Amygdala (tissue), 56 donors: ENCODE measurements around the gene ADAMTS17.
A peak's percentile ranks its signal among the peaks of the same experiment; 100 is the strongest.

Experiments used
- DNase-seq, 56 donors: peaks; one replicate each; lab custom pipeline; 2025; lab: John Stamatoyannopoulos, UW

The ADAMTS17 gene

GRCh38 chr15:100341750-100342560 lies at the start of gene ADAMTS17:
TSS of gene ADAMTS17 (minus strand) at chr15:100341975. CDS start at chr15:100341899, 76 bp downstream.
- peak; percentile 60 to 97 (median 91) for DNase-seq

DNA sequence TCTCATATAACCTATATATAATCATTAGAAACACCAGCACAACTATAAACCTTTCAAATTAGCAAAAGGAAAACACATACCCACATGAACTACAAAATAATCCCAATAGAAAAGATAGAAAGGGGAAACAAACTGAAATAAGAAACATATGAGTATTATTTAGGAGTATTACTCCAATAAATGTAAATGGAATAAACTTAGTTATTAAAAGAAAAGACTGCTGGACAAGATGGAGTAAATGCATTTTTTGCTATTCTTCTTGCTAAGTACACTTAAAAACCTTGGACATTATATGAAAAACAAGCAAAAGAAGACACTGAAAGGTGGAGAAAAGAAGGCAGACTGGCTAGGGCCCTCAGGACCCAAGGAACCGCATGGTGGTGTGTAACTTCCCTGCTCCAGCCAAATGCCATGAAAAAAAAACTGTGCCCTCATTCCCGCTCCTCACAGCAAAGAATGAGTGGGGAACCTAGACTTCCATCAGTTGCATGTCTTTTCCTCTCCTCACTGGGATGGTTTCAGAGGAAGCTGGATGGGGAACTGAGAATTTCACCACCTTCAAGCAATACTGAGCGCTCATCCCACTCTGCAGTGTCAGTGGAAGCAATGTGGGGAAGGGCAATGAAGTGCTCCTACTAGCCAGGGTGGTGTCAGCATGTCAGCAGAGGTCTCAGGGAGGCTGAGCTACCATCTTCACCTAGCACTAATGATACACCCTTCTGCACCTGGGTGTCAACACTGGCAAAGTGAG lies 43.7 kb upstream of the ADAMTS17 start:
- no peak for DNase-seq

- DNase-seq = no peak
Measured at GRCh38 chr15:100384108-100384410, 42.3 kb upstream of the ADAMTS17 start.

DNA sequence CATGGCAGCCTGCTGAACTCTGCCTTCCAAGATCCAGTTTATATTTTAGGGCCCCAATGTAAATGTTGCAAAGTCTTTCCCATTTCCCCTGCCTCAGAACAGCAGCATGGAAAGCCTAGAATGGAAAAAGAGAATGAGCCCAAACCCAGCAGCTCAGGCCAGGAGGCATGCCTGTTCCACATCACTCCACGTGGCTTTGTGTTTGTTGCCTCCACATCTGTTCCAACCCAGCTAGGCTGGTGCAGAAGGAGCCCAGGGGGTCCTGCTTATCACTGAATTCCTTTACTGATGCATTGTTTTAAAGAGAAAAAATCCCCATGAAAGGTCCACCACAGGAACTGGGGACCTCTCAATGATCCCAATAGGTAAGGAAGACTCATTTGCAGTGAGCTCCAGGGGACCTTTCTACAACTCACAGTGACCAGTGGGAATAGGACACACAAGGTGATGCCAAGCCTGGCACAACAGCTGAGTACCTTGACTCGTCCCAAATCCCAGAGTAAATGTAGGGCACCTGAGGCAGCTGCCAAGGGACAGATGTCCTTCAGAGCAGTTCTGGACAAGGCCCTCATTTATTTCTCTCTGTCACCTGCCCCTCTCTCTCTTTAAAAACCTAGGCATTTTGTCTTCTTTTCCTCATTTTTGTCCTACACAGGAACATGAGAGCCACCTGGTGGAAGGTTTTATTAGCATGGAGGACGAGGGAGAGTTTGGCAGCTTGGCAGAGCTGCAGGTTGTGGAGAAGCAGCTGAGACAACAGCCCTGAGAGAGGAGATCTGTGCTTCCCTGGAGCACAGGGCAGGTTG lies 41.7 kb upstream of the ADAMTS17 start:
- peak in 6 of 56 donors; percentile 1 to 35 (median 4) for DNase-seq

DNA sequence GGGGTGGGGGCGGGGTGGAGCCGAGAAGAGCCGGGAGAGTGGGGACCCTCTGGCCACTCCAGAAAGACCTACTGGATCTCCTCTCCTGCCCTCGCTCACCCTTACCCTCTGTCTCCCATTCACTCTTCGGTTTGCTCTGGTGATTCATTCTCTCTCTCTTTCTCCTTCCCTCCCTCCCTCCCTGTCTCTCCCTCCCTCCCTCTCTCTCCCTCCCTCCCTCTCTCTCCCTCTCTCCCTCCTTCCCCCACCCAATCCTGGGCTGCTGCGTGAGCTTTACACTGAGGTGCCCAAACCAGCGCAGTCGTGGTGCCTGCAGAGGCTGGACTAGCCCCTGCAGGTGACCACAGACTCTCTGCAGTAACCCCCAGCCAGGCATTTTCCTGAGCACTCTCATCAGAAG lies 32.2 kb upstream of the ADAMTS17 start:
- DNase-seq = no peak

GRCh38 chr15:100373120-100373896 lies 31.5 kb upstream of the ADAMTS17 start:
- no peak for DNase-seq

- DNase-seq = no peak
Measured at GRCh38 chr15:100372739-100373119, 31.0 kb upstream of the ADAMTS17 start.

GRCh38 chr15:100355342-100355741 lies 13.6 kb upstream of the ADAMTS17 start:
- DNase-seq = no peak

GRCh38 chr15:100353449-100353848 lies 11.7 kb upstream of the ADAMTS17 start:
- no peak for DNase-seq

- DNase-seq = no peak
Measured at GRCh38 chr15:100350434-100351226, 8.9 kb upstream of the ADAMTS17 start.

DNA sequence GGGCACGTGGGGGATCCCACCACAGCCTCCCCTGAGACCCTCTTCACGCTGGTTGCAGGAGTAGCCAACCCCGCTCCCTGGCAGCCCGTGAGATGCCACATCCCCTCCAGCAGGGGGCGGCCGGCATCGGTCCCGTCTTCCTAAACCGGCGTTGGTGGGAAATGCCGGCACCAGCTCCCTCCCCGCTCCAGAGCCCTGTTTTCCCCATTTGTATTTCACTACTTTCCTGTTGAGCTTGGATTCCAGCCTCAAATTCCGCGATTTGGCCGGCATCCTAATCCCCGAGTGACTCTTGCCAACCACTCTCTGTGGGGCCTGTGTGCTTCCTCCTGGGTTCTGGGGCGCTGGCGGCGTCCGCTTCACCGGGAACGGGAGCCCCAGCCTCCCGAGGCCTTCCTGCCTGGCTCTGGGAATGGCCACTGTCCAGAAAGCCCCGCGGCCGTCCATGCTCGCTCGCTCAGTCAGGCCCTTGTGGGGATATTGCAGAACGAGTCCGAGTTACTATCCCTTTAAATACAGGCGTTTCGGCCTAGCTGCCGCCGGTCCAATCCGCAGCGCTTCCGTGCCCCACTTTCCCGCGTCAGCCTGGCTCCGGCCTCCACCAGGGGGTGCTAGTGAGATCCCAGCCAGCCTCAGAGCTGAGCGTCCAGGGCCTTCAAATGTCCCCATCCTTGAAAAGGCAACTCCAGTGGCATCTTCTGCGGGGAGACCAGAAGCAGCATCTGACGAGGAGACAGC lies 8.1 kb upstream of the ADAMTS17 start:
- peak; percentile 63 to 96 (median 88) for DNase-seq

- DNase-seq = no peak
Measured at GRCh38 chr15:100349321-100349695, 7.5 kb upstream of the ADAMTS17 start.

DNA sequence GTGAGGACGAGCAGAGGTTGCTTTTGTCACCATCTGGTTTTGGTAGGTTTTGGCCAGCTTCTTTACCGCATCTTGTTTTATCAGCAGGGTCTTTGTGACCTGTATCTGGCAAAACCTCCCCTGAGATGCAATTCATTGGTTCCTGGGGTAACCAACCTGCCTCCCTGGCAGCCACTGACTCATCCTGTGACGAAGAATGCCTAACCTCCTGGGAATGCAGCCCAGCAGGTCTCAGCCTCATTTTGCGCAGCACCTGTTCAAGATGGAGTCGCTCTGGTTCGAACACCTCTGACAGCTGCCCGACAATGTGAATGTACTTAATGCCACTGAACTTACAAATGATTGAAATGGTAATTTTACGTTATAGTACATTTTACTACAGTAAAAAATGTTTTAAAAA lies 6.8 kb upstream of the ADAMTS17 start:
- no peak for DNase-seq

DNA sequence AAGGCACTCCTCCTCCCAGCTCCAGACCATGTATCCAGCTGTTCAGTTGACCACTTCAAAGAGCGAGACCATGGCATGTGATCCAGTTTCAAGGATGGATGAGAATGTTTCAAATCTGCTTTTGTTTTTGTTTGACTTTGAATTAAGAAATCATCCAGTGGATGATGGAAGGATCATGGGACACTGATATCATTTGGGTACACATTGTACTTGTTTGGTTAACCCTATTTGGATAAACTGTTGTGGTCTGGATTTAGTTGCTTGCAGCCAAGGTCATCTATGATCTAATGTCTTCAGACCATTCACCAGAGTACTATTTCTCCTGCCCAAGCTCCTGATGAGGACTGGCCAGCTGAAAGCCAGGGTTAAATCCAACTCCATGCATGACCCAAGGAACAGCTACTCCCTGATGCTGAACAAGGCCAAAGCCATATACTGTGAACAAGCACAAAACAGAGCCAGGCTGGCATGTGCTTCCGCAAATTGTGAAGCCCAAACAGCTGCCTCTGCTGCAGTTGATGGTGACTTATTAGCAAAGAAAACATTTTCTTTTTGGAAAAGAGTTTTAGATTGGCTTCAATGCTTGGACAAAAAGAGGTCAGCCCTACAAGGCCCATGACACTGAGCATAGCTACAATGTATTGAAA lies 5.2 kb upstream of the ADAMTS17 start:
- no peak for DNase-seq

DNA sequence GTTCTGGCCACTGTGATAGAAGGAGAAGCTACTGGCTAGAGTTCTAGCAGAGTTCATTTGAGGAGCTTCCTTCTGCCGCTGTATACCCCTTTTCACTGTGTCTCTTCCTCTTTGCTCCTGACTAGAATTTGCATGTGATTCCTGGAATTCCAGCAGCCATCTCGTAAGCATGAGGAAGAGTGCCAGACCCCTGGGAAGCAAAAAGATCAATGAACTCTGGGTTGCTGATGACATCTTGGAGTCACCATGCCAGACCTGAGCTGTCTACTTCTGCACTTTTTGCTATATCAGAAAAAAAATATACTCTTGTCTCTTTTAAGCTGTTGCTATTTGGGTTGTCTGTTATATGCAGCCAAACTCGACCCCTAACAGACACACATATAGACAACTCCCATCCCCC lies 3.7 kb upstream of the ADAMTS17 start:
- no peak for DNase-seq

- no peak for DNase-seq
Measured at GRCh38 chr15:100343251-100343650, 1.5 kb upstream of the ADAMTS17 start.

- DNase-seq = no peak
Measured at GRCh38 chr15:100341239-100341749, 481 bp downstream of the ADAMTS17 start.

GRCh38 chr15:100340721-100341238 lies 995 bp downstream of the ADAMTS17 start:
- no peak for DNase-seq
